Fibroblast of mammary gland (primary cell): ENCODE data around the gene SDC4.

Experiments used
- DNase-seq: peaks from one replicate; pipeline ENCODE4 v3.0.0-alpha.2; 2010; ENCODE audit warnings: low read depth
- H3K4me3 ChIP-seq: 2 replicates; pipeline ENCODE4 v1.5.1; 2011; ENCODE audit warnings: low read depth, mild to moderate bottlenecking, low read length, moderate library complexity; ENCODE audit not compliant: control insufficient read depth
- CTCF ChIP-seq: conservative IDR thresholded peaks from 2 replicates; pipeline ENCODE4 v1.5.1; 2011; ENCODE audit warnings: low read depth, low read length, inconsistent platforms; ENCODE audit not compliant: control insufficient read depth, insufficient read depth

The SDC4 gene

GRCh38 chr20:45329497-45330319, 18.5 kb downstream of the SDC4 start:
- no peak for TF ChIP-seq CTCF
- H3K4me3 ChIP-seq = no peak overlapping the region
- DNase-seq = no peak

GRCh38 chr20:45328451-45328850, 19.8 kb downstream of the SDC4 start:
- no peak for DNase-seq
- H3K4me3 ChIP-seq = no peak overlapping the region
- TF ChIP-seq CTCF = no peak

GRCh38 chr20:45325371-45325770, 22.9 kb downstream of the SDC4 start:
- TF ChIP-seq CTCF = no peak
- no peak for DNase-seq
- H3K4me3 ChIP-seq = no peak overlapping the region

GRCh38 chr20:45323731-45324130, 24.5 kb downstream of the SDC4 start:
- peak; percentile 45 for DNase-seq
- no peak overlapping the region for H3K4me3 ChIP-seq
- TF ChIP-seq CTCF = no peak

GRCh38 chr20:45322952-45323383, 25.3 kb downstream of the SDC4 start:
- DNase-seq = peak; percentile 37
- H3K4me3 ChIP-seq = no peak overlapping the region
- no peak for TF ChIP-seq CTCF

- DNase-seq = no peak
- no peak for TF ChIP-seq CTCF
Observed at GRCh38 chr20:45320948-45321595, 27.2 kb downstream of the SDC4 start.

More at GRCh38 chr20:45320948-45321595, 27.2 kb downstream of the SDC4 start:
- H3K4me3 ChIP-seq = no peak overlapping the region
